OCI-M2 (cell line): ENCODE data around the gene ZNF791.
"Not testable (repeated sequence)": the region's sequence is repeated elsewhere in the genome, so short reads cannot be mapped to it uniquely, and the experiment has no call there.

Source experiments
- DNase-seq: peaks from one replicate; lab custom pipeline; 2025; ENCODE audit not compliant: unreplicated experiment; lab: John Stamatoyannopoulos, UW

ZNF791 gene

DNA sequence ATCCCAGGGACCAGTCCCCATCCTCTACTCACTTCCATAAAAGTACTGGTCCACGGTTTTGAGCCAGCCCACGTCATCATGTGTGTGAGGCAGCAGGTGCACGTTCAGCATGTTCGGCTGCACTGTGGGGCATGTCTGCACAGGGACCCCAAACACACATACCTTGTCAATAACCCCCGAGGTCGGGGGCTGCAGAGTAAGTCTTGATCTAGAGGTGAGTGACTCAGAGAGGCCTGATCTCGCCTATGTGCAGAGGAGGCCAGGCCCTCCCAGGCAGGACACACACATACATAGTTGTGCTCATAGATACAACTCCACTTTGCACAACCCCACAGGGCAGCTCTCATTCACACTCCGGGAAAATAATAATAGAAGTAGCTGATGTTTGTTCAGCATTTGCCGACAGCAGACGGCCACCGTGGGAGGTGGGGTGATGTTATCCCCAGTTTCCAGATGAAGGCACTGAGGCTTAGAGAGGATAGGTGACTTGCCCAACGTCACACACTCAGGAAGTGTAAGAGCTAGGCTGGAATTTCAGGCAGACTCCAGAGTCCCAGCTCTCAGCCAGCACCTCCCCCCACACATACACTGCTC, 55.0 kb downstream of the ZNF791 start:
- DNase-seq: no peak

DNA sequence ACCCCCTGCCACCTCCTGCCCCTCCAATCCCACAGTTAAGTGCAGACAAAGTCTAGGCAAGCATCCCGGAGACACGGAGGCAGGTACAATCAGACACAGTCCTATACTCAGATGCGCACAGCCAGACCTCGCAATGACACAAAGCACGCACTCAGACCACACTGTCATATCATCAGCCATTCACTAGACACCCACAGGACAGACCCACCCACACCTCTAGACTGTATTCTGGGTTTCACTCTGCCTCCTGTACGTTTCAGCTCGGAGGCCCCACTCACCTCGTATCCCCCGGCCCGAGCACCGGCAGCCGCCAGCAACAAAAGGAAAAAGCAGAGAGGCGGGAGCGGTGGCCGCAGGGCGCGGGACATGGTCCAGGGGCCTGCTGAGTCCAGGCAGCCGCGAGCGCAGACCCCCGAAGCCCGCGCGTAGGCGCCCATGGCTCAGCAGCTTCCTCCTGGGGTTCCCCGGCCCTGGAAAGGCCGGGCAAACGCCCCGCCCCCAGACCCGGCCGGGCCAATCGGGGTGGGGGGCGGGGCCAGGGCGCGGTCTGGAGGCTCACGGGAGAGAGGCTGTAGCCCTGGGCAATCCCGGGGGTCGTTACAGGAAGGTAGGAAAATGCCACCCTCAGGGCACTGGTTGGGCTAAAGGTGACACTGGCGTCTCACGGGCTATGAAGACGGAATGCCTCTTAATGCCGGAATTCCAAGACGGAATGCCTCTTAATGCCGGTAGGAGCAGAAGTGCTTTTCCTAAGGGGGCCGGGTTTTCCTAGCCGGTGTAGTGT, 55.7 kb downstream of the ZNF791 start, which contains the start of the genes MAN2B1 and WDR83:
Gene MAN2B1, minus strand, starts transcription at position 478 of the 784 bp plus-strand sequence. Its CDS starts 41 bp downstream, at position 437.
Gene WDR83, plus strand, starts transcription at position 543 of the 784 bp plus-strand sequence. CDS start 2,984 bp downstream, outside the sequence.
- DNase-seq: peak; percentile 93

DNA sequence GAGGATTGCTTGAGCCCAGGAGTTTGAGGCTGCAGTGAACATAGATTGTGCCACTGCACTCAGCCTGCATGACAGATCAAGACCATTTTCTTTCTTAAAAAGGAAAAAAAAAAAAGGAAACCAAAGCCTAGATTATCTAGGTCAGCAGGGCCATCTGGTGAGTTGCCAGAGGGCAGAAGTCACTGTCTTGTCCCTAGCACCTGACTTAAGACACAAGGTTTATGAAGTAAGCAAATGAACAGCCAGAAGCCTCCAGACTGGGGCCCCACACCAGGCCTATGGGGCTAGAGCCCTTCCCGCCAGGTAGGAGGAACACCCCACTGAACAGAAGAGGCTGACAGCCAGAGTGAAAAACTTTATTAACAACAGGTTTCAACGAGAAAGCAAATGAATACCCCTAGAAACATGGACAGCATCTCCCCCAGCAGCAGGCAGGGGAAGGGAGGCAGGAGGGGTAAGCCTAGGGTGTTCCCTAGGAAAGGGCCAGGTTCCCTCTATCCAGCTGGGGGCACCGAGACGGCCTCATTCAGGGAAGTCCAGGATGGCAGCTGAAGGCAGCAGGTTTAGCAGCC, 57.1 kb downstream of the ZNF791 start:
- no peak for DNase-seq

DNA sequence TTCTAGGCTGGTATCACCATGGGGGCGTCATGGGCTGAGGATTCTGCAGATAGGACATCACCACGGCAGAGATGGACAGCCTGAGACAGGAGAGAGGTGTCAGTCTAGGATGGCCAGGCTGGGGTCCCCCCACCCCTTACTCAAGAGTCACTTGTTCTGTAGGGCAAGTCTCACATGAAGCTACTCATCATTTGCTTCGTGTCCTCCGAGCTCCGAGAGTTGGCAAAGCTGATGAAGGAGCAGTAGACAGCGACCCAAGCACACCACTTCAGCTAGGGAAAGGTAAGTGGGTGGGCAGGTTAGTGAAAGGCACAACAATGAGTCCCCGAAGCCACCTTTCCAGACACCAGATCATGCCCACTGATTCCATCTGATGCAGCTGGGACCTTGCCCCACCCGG, 57.6 kb downstream of the ZNF791 start:
- no peak for DNase-seq

DNA sequence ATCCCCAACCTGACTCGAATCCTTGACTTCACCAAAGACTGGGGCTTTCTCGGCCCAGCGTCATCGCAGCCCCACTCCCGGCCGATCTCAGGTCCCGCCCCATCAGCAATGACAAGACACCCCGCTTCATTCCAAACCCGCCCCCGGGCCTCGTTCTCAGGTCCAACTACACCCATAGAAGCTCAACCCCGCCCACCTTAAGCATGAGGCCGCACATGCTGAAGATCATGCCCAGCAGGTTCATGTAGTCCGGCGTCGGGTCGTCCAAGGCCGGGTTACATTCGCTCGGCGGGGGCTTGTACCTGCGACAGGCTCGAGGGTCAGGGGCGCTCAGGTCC, 58.2 kb downstream of the ZNF791 start:
- no peak for DNase-seq

DNA sequence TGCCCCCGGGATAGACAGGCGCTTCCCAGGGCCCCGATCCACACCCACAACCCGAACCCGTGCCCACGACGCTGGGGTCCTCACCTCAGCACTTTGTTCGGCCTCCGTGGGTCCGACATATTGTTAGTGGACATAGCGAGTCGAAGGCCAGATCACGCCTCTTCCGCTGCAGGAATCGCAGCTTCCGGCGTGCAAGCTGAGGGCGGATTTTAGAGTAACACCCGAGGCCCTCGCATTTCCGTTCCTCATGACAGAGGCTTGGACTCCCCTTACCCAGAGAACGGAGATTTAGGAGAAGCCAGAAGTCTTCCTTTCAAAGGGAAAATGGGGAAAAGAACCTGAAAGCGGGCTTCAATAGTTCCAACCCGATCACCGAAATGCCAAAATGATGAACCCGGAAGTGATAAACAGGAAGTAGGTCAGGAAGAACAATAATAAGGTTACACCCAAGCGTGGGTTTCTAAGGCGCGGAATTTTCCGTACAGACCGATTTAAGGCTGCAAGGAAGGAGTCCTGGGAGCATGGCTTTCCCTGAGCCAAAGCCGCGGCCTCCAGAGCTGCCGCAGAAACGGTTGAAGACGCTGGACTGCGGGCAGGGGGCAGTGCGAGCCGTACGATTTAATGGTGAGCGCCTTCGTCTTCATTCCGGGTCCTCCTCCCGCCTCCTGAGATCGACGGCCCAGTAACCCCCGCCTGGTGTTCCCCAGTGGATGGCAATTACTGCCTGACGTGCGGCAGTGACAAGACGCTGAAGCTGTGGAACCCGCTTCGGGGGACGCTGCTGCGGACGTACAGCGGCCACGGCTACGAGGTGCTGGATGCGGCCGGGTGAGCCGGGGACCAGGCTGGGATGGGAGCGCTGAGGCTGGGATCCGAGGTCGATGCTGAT, 58.8 kb downstream of the ZNF791 start:
- peak; percentile 96 for DNase-seq

DNA sequence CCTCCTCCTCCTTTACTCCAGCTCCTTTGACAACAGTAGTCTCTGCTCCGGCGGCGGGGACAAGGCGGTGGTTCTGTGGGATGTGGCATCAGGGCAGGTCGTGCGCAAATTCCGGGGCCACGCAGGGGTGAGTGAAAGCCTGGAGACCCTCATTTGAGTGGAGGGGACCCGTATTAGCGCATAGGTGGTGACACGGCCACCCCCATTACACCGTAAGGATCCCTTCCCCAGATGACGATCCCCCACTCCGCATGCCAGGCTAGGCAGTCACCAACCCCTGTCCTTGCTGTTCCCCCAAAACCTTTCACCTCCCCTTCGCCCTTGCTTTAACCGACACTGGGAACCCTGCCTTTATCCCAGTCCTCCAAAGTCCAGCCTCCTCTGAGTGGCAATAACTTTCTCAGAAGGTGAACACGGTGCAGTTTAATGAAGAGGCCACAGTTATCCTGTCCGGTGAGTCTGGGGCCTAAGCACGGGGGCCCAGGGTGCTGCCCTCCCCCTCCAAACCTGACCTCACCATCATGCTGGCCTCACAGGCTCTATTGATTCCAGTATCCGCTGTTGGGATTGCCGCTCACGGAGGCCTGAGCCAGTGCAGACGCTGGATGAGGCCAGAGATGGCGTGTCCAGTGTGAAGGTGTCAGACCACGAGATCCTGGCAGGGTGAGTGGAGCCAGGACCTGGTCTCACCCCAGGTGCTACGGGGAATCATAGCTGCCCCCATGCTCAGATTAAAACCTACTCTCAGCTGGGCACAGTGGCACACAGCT, 59.6 kb downstream of the ZNF791 start:
- no peak for DNase-seq

DNA sequence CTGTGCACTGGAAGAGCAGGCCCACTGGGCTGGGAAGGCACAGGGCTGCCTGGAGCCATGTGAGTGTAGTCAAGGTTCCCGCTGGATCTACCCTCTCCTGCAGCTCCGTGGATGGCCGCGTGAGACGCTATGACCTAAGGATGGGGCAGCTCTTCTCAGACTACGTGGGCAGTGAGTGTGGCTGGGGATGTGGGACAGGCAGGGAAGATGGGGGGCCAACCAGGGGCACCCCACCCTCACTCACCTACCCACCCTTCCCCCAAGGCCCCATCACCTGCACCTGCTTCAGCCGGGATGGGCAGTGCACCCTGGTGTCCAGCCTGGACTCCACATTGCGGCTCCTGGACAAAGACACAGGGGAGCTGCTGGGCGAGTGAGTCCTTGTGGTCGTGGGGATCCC, 62.0 kb downstream of the ZNF791 start:
- no peak for DNase-seq

DNA sequence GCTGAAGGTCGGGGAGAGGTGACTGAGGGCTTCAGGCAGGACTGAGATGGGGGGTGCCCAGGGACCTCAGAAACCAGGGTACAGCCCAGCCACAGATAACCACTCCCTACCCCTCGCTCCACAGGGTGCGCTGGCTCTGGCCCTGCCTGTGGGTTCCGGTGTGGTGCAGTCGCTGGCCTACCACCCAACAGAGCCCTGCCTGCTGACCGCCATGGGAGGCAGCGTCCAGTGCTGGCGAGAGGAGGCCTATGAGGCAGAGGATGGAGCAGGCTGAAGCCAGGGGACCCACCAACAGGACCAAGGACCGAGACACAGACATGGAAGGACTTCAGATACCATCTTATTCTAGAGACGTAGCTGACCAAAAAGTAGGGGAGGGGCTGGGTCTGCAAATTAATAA, 64.7 kb downstream of the ZNF791 start:
- no peak for DNase-seq

DNA sequence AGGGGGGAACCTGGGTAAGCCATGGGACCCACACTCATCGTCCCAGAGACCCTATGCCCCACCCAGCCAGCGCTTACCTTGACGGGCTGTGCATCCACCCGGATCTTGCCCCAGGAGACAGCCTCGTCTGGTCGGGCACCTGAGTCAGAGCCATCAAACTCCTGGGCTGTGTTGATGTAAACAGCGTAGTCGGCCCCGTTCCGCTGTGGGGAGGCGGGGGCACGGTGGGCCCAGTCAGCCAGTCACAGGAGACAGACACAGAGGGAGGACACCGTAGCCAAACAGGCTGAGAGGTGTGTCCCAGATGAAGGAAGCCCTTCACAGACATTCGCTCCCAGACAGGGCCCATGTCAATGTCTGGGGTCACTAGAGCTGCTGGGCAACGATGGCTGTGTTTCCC, 65.2 kb downstream of the ZNF791 start:
- DNase-seq: no peak

DNA sequence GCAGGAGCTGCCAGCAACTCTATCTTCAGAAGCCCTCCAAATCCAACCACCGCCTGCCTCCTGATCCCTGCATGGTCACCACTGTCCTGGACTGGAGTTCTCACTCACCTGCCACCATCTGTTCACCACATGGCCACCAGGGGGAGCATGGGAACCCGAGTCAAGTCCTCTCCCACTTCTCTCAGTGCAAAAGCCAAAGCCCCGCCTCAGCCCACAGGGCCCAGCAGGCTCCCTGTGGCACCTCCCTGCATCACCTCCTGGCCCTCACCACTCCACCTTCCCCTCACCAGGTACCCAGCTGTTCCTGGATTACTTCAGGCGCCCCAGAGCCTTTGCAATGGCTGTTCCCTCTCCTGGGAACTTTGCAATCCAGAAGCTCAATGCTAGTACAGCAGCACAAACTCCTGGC, 65.7 kb downstream of the ZNF791 start:
- peak; percentile 75 for DNase-seq

DNA sequence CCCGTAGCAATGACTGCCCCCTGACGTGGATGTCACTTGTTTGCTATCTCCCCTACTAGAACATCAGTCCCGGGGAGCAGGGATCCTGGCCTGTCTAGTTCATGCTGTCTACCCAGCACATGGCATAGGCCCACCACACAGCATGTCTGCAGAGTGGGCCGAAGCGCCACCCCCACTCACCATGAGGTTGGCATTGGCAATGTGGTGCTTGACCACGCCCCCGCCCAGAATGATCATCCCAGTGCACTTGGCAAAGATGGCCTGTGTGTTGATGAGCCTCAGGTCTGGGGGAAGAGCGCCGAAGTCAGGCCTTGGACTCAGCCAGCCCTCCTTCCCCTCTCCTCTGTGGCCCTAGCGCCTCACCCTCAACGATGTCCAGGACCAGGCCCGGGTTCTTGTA, 66.2 kb downstream of the ZNF791 start:
- DNase-seq: no peak

DNA sequence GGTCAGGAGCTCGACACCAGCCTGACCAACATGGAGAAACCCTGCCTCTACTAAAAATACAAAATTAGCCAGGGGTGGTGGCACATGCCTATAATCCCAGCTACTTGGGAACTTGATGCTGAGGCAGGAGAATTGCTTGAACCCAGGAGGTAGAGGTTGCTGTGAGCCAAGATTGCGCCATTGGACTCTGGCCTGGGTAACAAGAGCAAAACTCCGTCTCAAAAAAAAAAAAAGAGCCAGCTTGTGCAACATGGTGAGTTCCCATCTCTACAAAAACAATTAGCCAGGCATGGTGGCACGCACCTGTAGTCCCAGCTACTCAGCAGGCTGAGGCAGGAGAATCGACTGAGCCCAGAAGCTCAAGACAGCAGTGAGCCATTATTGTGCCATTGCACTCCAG, 67.3 kb downstream of the ZNF791 start:
- not testable (repeated sequence) for DNase-seq

DNA sequence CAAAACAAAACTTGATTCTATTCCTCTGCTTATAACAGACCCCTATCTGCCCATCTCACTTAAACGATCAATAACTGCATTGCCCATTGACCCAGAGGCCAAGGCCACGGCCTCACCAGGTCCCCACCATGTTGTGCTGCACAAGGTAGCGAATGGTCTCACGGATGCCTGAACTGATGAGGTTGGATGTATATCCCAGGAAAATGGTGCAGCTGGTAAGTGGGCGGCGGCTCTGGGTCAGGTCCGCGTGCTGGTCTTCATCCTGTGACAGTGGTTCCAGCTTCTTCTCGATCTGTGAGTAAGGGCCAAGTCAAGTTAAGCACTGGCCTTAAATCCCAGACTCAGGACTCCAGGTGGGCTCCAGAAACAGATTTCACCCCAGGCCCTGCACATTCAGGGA, 69.3 kb downstream of the ZNF791 start:
- no peak for DNase-seq

DNA sequence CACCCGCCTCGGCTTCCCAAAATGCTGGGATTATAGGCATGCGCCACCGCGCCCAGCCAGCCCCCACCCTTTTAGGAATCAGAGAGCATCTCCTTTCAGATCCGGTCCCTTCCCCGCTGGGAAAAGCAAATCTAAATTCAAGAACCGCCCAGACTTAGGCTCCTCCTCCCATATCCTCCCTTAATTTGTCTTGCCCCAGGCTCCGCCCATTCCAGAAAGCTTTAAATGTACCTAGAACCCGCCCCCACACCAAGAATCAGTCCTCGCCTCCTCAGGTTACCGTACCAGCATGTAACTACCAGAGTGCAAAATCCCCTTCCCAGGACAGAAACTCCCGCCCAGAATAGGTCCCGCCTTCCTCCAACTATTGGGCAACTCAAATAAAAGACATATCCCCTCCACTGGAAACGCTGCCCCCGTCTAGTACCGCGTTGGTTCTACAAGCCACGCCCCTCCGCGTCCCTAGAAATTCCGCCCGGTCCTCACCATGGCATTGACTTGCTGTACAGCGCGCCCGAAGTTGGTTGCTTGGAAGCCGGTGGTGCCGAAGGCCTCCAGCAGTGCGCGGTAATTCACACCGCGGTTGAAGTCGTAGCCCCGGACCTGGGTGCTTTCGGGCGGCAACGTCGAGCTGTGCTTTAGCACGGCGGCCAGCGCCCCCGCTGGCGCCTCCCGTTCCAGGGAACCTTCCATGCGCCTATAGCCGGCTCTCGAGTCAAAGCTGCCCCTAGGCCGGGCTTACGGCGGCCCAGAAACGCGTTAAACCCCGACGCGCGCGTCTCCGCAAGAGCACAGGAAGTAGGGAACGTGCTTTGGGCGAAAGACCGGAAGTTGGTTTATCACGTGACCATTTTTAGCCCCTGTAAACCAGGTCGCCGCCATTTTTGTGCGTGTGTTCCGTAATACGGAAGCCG, 70.6 kb downstream of the ZNF791 start, which contains the start of gene DHPS:
Gene DHPS, minus strand, starts transcription at position 807 of the 914 bp plus-strand sequence. Its CDS starts 114 bp downstream, at position 693.
- DNase-seq: peak; percentile 99
